HCT116 (cell line): ENCODE results near the gene UBTD2. TPM values are rescaled to one million over a fixed set of nuclear protein-coding genes. Genes with fewer than 3 reads are reported as not detected.

Experiments used
- ATAC-seq: fragments of 200-7000 bp; cut with Tn5 transposase; 2 replicates; pipeline ENCODE4 v1.9.1; 2020; ENCODE audit warnings: mild to moderate bottlenecking, moderate library complexity
- BruUV-seq: library from RNA; stranded (reverse); fragments of 400-500 nt; replicated peaks from 2 replicates; lab custom pipeline; 2021; lab: Mats Ljungman, UMichigan
- CTCF ChIA-PET: fragments of 300-600 bp; sonication (Branson Sonifier 250); formaldehyde crosslinking; loops from one replicate; lab custom pipeline; 2021; ENCODE audit warnings: antibody characterized with exemption; lab: Charles Lee
- POLR2A ChIA-PET: fragments of 300-600, 350-600 bp; sonication (Branson Sonifier 250); formaldehyde crosslinking; loops from one replicate; lab custom pipeline; 2021; ENCODE audit warnings: antibody characterized with exemption; lab: Charles Lee
- RAD21 ChIA-PET, 2 experiments: fragments of 300-600 bp; sonication (Branson Sonifier 250); formaldehyde crosslinking; loops; one replicate each; lab custom pipeline; 2023; ENCODE audit warnings: low total read pairs in 2 of 2; ENCODE audit not compliant: uncharacterized antibody in 2 of 2, unreplicated experiment in 2 of 2, low non-redundant PET in 1 of 2; lab: Charles Lee
- DNase-seq: peaks from one replicate; pipeline ENCODE4 v3.0.0-alpha.2; 2010; ENCODE audit warnings: low read depth, low spot score
- H2AFZ ChIP-seq: fragments of 200-600 bp; shearing (Covaris generic), sonication (generic); 2 replicates; pipeline ENCODE4 v1.6.1; 2017; ENCODE audit warnings: low read depth, mixed run types, mixed read lengths, antibody characterized with exemption, low read length; ENCODE audit not compliant: poor library complexity, severe bottlenecking
- H3K27ac ChIP-seq: 2 replicates; pipeline ENCODE4 v1.5.1; 2012; ENCODE audit warnings: low read depth, low read length
- H3K27me3 ChIP-seq: fragments of 200-600 bp; sonication (generic); 2 replicates; pipeline ENCODE4 v1.6.1; 2016; ENCODE audit warnings: mixed run types, low read length, mixed read lengths; ENCODE audit not compliant: insufficient read depth
- H3K36me3 ChIP-seq, 2 experiments: fragments of 200-500 bp in 1 of 2; fragments of 200-600 bp in 1 of 2; sonication (Bioruptor generic) in 1 of 2; sonication (generic) in 1 of 2; 2 replicates each; pipeline versions ENCODE4 v1.5.1 to v1.6.1; 2014 to 2016; ENCODE audit warnings: low read length in 2 of 2, inconsistent platforms in 1 of 2, mixed read lengths in 1 of 2, mixed run types in 1 of 2; ENCODE audit not compliant: insufficient read depth in 2 of 2, control insufficient read depth in 1 of 2
- H3K4me1 ChIP-seq, 2 experiments: fragments of 200-600 bp in 1 of 2; sonication (generic) in 1 of 2; 2 replicates each; pipeline versions ENCODE4 v1.5.1 to v1.6.1; 2012 to 2017; ENCODE audit warnings: low read length in 2 of 2, inconsistent platforms in 1 of 2, mild to moderate bottlenecking in 1 of 2, mixed read lengths in 1 of 2, mixed run types in 1 of 2, moderate library complexity in 1 of 2; ENCODE audit not compliant: insufficient read depth in 2 of 2, control insufficient read depth in 1 of 2
- H3K4me2 ChIP-seq: fragments of 200-600 bp; sonication (generic); 2 replicates; pipeline ENCODE4 v1.6.1; 2017; ENCODE audit warnings: mixed run types, low read length, mixed read lengths
- H3K4me3 ChIP-seq, 2 experiments: fragments of 200-600 bp in 1 of 2; sonication (generic) in 1 of 2; replicated peaks in 1 of 2; 2 replicates each; pipeline ENCODE4 v1.5.1; 2011 to 2016; ENCODE audit warnings: low read length in 2 of 2, control low read depth in 1 of 2, low read depth in 1 of 2, mild to moderate bottlenecking in 1 of 2, mixed read lengths in 1 of 2, mixed run types in 1 of 2
- H3K79me2 ChIP-seq: fragments of 200-600 bp; sonication (generic); 2 replicates; pipeline ENCODE4 v1.6.1; 2017; ENCODE audit warnings: mild to moderate bottlenecking, mixed run types, low read length, moderate library complexity, mixed read lengths; ENCODE audit not compliant: insufficient read depth
- H3K9ac ChIP-seq: fragments of 200-600 bp; sonication (generic); 2 replicates; pipeline ENCODE4 v1.6.1; 2016; ENCODE audit warnings: low read length, mixed read lengths
- H3K9me2 ChIP-seq: fragments of 200-600 bp; sonication (generic), shearing (Covaris generic); 2 replicates; pipeline ENCODE4 v1.6.1; 2017; ENCODE audit warnings: mixed run types, mild to moderate bottlenecking, moderate library complexity; ENCODE audit not compliant: insufficient read depth
- H3K9me3 ChIP-seq, 2 experiments: fragments of 200-500 bp in 1 of 2; fragments of 200-600 bp in 1 of 2; sonication (Bioruptor generic) in 1 of 2; sonication (generic) in 1 of 2; 2 replicates each; pipeline ENCODE4 v1.6.1; 2014 to 2017; ENCODE audit warnings: low read length in 2 of 2, mixed read lengths in 2 of 2, inconsistent platforms in 1 of 2, low read depth in 1 of 2, mild to moderate bottlenecking in 1 of 2, mixed run types in 1 of 2, moderate library complexity in 1 of 2; ENCODE audit not compliant: control insufficient read depth in 1 of 2, insufficient read depth in 1 of 2
- H4K20me1 ChIP-seq: fragments of 200-600 bp; sonication (generic), shearing (Covaris generic); 2 replicates; pipeline ENCODE4 v1.6.1; 2017; ENCODE audit warnings: mixed run types, mild to moderate bottlenecking, moderate library complexity; ENCODE audit not compliant: insufficient read depth
- CBX3 ChIP-seq: IDR thresholded peaks from 2 replicates; pipeline ENCODE4 v1.6.1; 2012; ENCODE audit warnings: low read depth
- CEBPB ChIP-seq: IDR thresholded peaks from 2 replicates; pipeline ENCODE4 v1.6.1; 2012; ENCODE audit warnings: low read depth
- CTCF ChIP-seq, 3 experiments: fragments of 200-600 bp in 1 of 3; sonication (generic) in 1 of 3; IDR thresholded peaks in 2 of 3; conservative IDR thresholded peaks in 1 of 3; 2 replicates each; pipeline ENCODE4 v1.5.1; 2012 to 2017; ENCODE audit warnings: low read depth in 2 of 3, low read length in 2 of 3, antibody characterized with exemption in 1 of 3, borderline replicate concordance in 1 of 3, control low read depth in 1 of 3, mild to moderate bottlenecking in 1 of 3, mixed read lengths in 1 of 3, mixed run types in 1 of 3, moderate library complexity in 1 of 3; ENCODE audit not compliant: insufficient read depth in 1 of 3
- EGR1 ChIP-seq: IDR thresholded peaks from 2 replicates; pipeline ENCODE4 v1.6.1; 2012; ENCODE audit warnings: low read depth
- EZH2phosphoT487 ChIP-seq: fragments of 200-600 bp; IDR thresholded peaks from 2 replicates; pipeline ENCODE4 v1.6.1; 2018; ENCODE audit warnings: antibody characterized with exemption, borderline replicate concordance
- FOSL1 ChIP-seq: IDR thresholded peaks from 2 replicates; pipeline ENCODE4 v1.6.1; 2012; ENCODE audit warnings: low read depth
- JUND ChIP-seq: IDR thresholded peaks from 2 replicates; pipeline ENCODE4 v1.6.1; 2012
- SRF ChIP-seq: IDR thresholded peaks from 2 replicates; pipeline ENCODE4 v1.6.1; 2012; ENCODE audit warnings: low read depth
- TCF7L2 ChIP-seq: IDR thresholded peaks from 2 replicates; pipeline ENCODE4 v1.7.0; 2011; ENCODE audit warnings: borderline replicate concordance, inconsistent platforms; ENCODE audit not compliant: insufficient read depth, insufficient read length; ENCODE audit errors: extremely low read depth
- YY1 ChIP-seq: IDR thresholded peaks from 2 replicates; pipeline ENCODE4 v1.6.1; 2011; ENCODE audit warnings: low read length, low read depth, moderate library complexity, mild to moderate bottlenecking; ENCODE audit not compliant: insufficient replicate concordance; ENCODE audit errors: extremely low read depth
- ZFX ChIP-seq: fragments of 450-650 bp; IDR thresholded peaks from 2 replicates; pipeline ENCODE4 v1.6.1; 2017
- ZNF274 ChIP-seq: fragments of 200-500 bp; sonication (Bioruptor generic); IDR thresholded peaks from 2 replicates; pipeline ENCODE4 v1.6.1; 2014; ENCODE audit warnings: mild to moderate bottlenecking, low read depth, low read length, inconsistent platforms
- intact Hi-C: fragments of 100-400 bp; cut with micrococcal nuclease; formaldehyde crosslinking; loops from 2 replicates; pipeline ENCODE4 v1.10.0; 2022
- total RNA-seq: library from RNA; stranded (reverse); gene quantifications from one replicate; pipeline ENCODE4 v1.2.1, GENCODE V29; 2021; ENCODE audit not compliant: unreplicated experiment
- TF ChIP-seq, protein P1 (sequence below): IDR thresholded peaks from 2 replicates; pipeline ENCODE4 v1.6.1; 2011; ENCODE audit warnings: mild to moderate bottlenecking, low read length, moderate library complexity; ENCODE audit not compliant: insufficient replicate concordance; ENCODE audit errors: extremely low read depth

The UBTD2 gene
- total RNA-seq, 1 experiment from 2014 or later, result 15.9 TPM

DNA sequence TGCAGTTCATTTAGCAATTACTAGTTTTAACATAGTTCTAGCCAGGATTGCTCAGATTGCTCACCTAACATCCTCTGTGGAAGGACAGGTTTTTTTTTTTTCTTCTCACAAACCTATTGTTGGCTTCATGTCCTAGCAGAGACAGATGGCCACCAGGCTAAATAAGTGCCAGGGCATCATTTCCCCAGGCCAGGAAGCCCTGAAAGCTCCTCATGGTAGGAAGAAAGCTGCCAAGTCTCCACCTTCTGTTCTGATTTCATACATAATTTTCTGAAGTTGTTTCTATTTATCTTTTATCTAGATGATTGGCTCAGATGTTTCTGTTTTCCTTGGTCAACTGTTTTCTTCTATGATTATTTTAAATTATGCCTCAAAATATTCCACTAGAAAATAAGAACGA is 58.6 kb downstream of the UBTD2 start (continued):
- TF ChIP-seq, protein P1, sequence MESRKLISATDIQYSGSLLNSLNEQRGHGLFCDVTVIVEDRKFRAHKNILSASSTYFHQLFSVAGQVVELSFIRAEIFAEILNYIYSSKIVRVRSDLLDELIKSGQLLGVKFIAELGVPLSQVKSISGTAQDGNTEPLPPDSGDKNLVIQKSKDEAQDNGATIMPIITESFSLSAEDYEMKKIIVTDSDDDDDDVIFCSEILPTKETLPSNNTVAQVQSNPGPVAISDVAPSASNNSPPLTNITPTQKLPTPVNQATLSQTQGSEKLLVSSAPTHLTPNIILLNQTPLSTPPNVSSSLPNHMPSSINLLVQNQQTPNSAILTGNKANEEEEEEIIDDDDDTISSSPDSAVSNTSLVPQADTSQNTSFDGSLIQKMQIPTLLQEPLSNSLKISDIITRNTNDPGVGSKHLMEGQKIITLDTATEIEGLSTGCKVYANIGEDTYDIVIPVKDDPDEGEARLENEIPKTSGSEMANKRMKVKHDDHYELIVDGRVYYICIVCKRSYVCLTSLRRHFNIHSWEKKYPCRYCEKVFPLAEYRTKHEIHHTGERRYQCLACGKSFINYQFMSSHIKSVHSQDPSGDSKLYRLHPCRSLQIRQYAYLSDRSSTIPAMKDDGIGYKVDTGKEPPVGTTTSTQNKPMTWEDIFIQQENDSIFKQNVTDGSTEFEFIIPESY, result no peak
- no peak for TF ChIP-seq SRF

GRCh38 chr5:172223901-172224873 is 59.4 kb downstream of the UBTD2 start:
- no peak overlapping the region for H3K27ac ChIP-seq
- no peaks in the 10 kb centered on the region for H3K4me1 ChIP-seq
- H3K9me3 ChIP-seq, result no peaks in the 10 kb centered on the region
- BruUV-seq, result no TSS peak
- no peak overlapping the region for H3K4me2 ChIP-seq
- H3K9me2 ChIP-seq, result no peaks in the 10 kb centered on the region
- no peak overlapping the region for H2AFZ ChIP-seq
- RAD21 ChIA-PET, result no interaction called here
- H3K79me2 ChIP-seq, result no peaks in the 10 kb centered on the region
- POLR2A ChIA-PET, result no interaction called here
- peaks cover 0 to 9% of the 10 kb centered on the region in 2 experiments; a peak in 1 of 4 replicates for H3K36me3 ChIP-seq
- no peak for DNase-seq
- H3K27me3 ChIP-seq, result no peaks in the 10 kb centered on the region
- CTCF ChIA-PET, result no interaction called here
- intact Hi-C loops, result no loop called here
- H4K20me1 ChIP-seq, result no peaks in the 10 kb centered on the region; the same call in 1 of the 2 replicates
- H3K9ac ChIP-seq, result no peak overlapping the region
- TF ChIP-seq EZH2phosphoT487 (no peak), CEBPB (no peak), TCF7L2 (no peak), EGR1 (no peak), FOSL1 (no peak), CTCF (IDR thresholded peaks at IDR 0.05 in 2 of 3, conservative IDR thresholded peaks at IDR 0.05 in 1 of 3; ENCODE audit: borderline replicate concordance in 1 of 3, insufficient read depth in 1 of 3, low read depth in 2 of 3, low read length in 2 of 3) (no peak), SRF (no peak), ZFX (no peak), YY1 (no peak), JUND (no peak), CBX3 (no peak), ZNF274 (no peak)
- TF ChIP-seq, protein P1, result no peak
- no peak overlapping the region for H3K4me3 ChIP-seq
- ATAC-seq, result no peak
